Measurements from ENCODE around the gene CCDC30.

CCDC30 gene

GRCh38 chr1:42431514-42431913, 31.6 kb upstream of the CCDC30 start:
- H3K9ac ChIP-seq (ENCODE audit: low read depth, low read length), result no peak overlapping the region
- peaks cover 7% of the 10 kb centered on the region; the same call in 1 of the 2 replicates for H3K4me1 ChIP-seq (ENCODE audit: insufficient read depth, low read length)
- no peaks in the 10 kb centered on the region for H3K36me3 ChIP-seq (ENCODE audit: insufficient read depth, low read length)

GRCh38 chr1:42432714-42433113, 30.4 kb upstream of the CCDC30 start:
- H3K9ac ChIP-seq (ENCODE audit: low read depth, low read length), result no peak overlapping the region
- peaks cover 7% of the 10 kb centered on the region; the same call in 1 of the 2 replicates for H3K4me1 ChIP-seq (ENCODE audit: insufficient read depth, low read length)
- H3K9me3 ChIP-seq (ENCODE audit: control insufficient read depth, insufficient read depth, low read length), result no peaks in the 10 kb centered on the region; the same call in 1 of the 2 replicates
- no peaks in the 10 kb centered on the region for H3K36me3 ChIP-seq (ENCODE audit: insufficient read depth, low read length)

More at GRCh38 chr1:42431514-42431913, 31.6 kb upstream of the CCDC30 start:
- no peaks in the 10 kb centered on the region; the same call in 1 of the 2 replicates for H3K9me3 ChIP-seq (ENCODE audit: control insufficient read depth, insufficient read depth, low read length)

GRCh38 chr1:42433369-42433768, 29.7 kb upstream of the CCDC30 start:
- no peaks in the 10 kb centered on the region for H3K36me3 ChIP-seq (ENCODE audit: insufficient read depth, low read length)
- H3K4me1 ChIP-seq (ENCODE audit: insufficient read depth, low read length), result peaks cover 7% of the 10 kb centered on the region; the same call in 1 of the 2 replicates
- H3K9ac ChIP-seq (ENCODE audit: low read depth, low read length), result no peak overlapping the region
- no peaks in the 10 kb centered on the region; the same call in 1 of the 2 replicates for H3K9me3 ChIP-seq (ENCODE audit: control insufficient read depth, insufficient read depth, low read length)

GRCh38 chr1:42434340-42434739, 28.7 kb upstream of the CCDC30 start:
- Histone ChIP-seq H3K36me3 (ENCODE audit: insufficient read depth, low read length) (no peaks in the 10 kb centered on the region), H3K4me1 (ENCODE audit: insufficient read depth, low read length) (peaks cover 7% of the 10 kb centered on the region; the same call in 1 of the 2 replicates), H3K9me3 (ENCODE audit: control insufficient read depth, insufficient read depth, low read length) (no peaks in the 10 kb centered on the region), H3K9ac (ENCODE audit: low read depth, low read length) (no peak overlapping the region)

GRCh38 chr1:42439940-42440339, 23.1 kb upstream of the CCDC30 start:
- Histone ChIP-seq H3K9me3 (ENCODE audit: control insufficient read depth, insufficient read depth, low read length) (no peaks in the 10 kb centered on the region), H3K36me3 (ENCODE audit: insufficient read depth, low read length) (no peaks in the 10 kb centered on the region), H3K9ac (ENCODE audit: low read depth, low read length) (no peak overlapping the region), H3K4me1 (ENCODE audit: insufficient read depth, low read length) (no peaks in the 10 kb centered on the region)

GRCh38 chr1:42442662-42443061, 20.4 kb upstream of the CCDC30 start:
- Histone ChIP-seq H3K9ac (ENCODE audit: low read depth, low read length) (no peak overlapping the region), H3K36me3 (ENCODE audit: insufficient read depth, low read length) (no peaks in the 10 kb centered on the region), H3K9me3 (ENCODE audit: control insufficient read depth, insufficient read depth, low read length) (no peaks in the 10 kb centered on the region), H3K4me1 (ENCODE audit: insufficient read depth, low read length) (no peaks in the 10 kb centered on the region)

- Histone ChIP-seq H3K9ac (ENCODE audit: low read depth, low read length) (no peak overlapping the region), H3K9me3 (ENCODE audit: control insufficient read depth, insufficient read depth, low read length) (no peaks in the 10 kb centered on the region), H3K36me3 (ENCODE audit: insufficient read depth, low read length) (no peaks in the 10 kb centered on the region), H3K4me1 (ENCODE audit: insufficient read depth, low read length) (no peaks in the 10 kb centered on the region)
Measured at GRCh38 chr1:42449256-42449655, 13.8 kb upstream of the CCDC30 start.

- no peak overlapping the region for H3K9ac ChIP-seq (ENCODE audit: low read depth, low read length)
- no peaks in the 10 kb centered on the region for H3K9me3 ChIP-seq (ENCODE audit: control insufficient read depth, insufficient read depth, low read length)
- no peaks in the 10 kb centered on the region for H3K36me3 ChIP-seq (ENCODE audit: insufficient read depth, low read length)
- H3K4me1 ChIP-seq (ENCODE audit: insufficient read depth, low read length), result no peaks in the 10 kb centered on the region
Measured at GRCh38 chr1:42450061-42450460, 13.0 kb upstream of the CCDC30 start.

- Histone ChIP-seq H3K9me3 (ENCODE audit: control insufficient read depth, insufficient read depth, low read length) (no peaks in the 10 kb centered on the region), H3K36me3 (ENCODE audit: insufficient read depth, low read length) (no peaks in the 10 kb centered on the region), H3K9ac (ENCODE audit: low read depth, low read length) (no peak overlapping the region), H3K4me1 (ENCODE audit: insufficient read depth, low read length) (no peaks in the 10 kb centered on the region)
Measured at GRCh38 chr1:42453386-42453785, 9.7 kb upstream of the CCDC30 start.

- Histone ChIP-seq H3K9ac (ENCODE audit: low read depth, low read length) (no peak overlapping the region), H3K4me1 (ENCODE audit: insufficient read depth, low read length) (no peaks in the 10 kb centered on the region), H3K36me3 (ENCODE audit: insufficient read depth, low read length) (peaks cover 1% of the 10 kb centered on the region; the same call in 1 of the 2 replicates), H3K9me3 (ENCODE audit: control insufficient read depth, insufficient read depth, low read length) (no peaks in the 10 kb centered on the region)
Measured at GRCh38 chr1:42454403-42454802, 8.7 kb upstream of the CCDC30 start.

- Histone ChIP-seq H3K9me3 (ENCODE audit: control insufficient read depth, insufficient read depth, low read length) (no peaks in the 10 kb centered on the region), H3K9ac (ENCODE audit: low read depth, low read length) (peak within 1 kb of the TSS; percentile 60), H3K36me3 (ENCODE audit: insufficient read depth, low read length) (peaks cover 6% of the 10 kb centered on the region; the same call in 1 of the 2 replicates), H3K4me1 (ENCODE audit: insufficient read depth, low read length) (no peaks in the 10 kb centered on the region)
Measured at GRCh38 chr1:42456010-42456753, 6.9 kb upstream of the CCDC30 start, which contains the start of the genes PPCS and ZMYND12. Gene PPCS, plus strand, starts transcription at chr1:42456543. Its CDS starts 23 bp downstream, at chr1:42456566. Gene ZMYND12, minus strand, starts transcription at chr1:42456022. Its CDS starts 25 bp downstream, at chr1:42455997.

GRCh38 chr1:42456754-42457089, 6.4 kb upstream of the CCDC30 start:
- H3K4me1 ChIP-seq (ENCODE audit: insufficient read depth, low read length), result no peaks in the 10 kb centered on the region
- H3K9ac ChIP-seq (ENCODE audit: low read depth, low read length), result peak overlapping the region; percentile 60
- H3K9me3 ChIP-seq (ENCODE audit: control insufficient read depth, insufficient read depth, low read length), result no peaks in the 10 kb centered on the region
- H3K36me3 ChIP-seq (ENCODE audit: insufficient read depth, low read length), result peaks cover 6% of the 10 kb centered on the region; the same call in 1 of the 2 replicates

- H3K4me1 ChIP-seq (ENCODE audit: insufficient read depth, low read length), result no peaks in the 10 kb centered on the region
- peaks cover 6% of the 10 kb centered on the region; the same call in 1 of the 2 replicates for H3K36me3 ChIP-seq (ENCODE audit: insufficient read depth, low read length)
- H3K9ac ChIP-seq (ENCODE audit: low read depth, low read length), result no peak overlapping the region
- no peaks in the 10 kb centered on the region for H3K9me3 ChIP-seq (ENCODE audit: control insufficient read depth, insufficient read depth, low read length)
Measured at GRCh38 chr1:42461196-42461595, 1.9 kb upstream of the CCDC30 start.

- Histone ChIP-seq H3K4me1 (ENCODE audit: insufficient read depth, low read length) (no peaks in the 10 kb centered on the region), H3K9ac (ENCODE audit: low read depth, low read length) (peak overlapping the region; percentile 61), H3K36me3 (ENCODE audit: insufficient read depth, low read length) (peaks cover 6% of the 10 kb centered on the region; the same call in 1 of the 2 replicates), H3K9me3 (ENCODE audit: control insufficient read depth, insufficient read depth, low read length) (no peaks in the 10 kb centered on the region)
Measured at GRCh38 chr1:42463921-42464320, 835 bp downstream of the CCDC30 start.

GRCh38 chr1:42466030-42466429, 2.9 kb downstream of the CCDC30 start:
- H3K9ac ChIP-seq (ENCODE audit: low read depth, low read length), result no peak overlapping the region
- H3K4me1 ChIP-seq (ENCODE audit: insufficient read depth, low read length), result no peaks in the 10 kb centered on the region
- no peaks in the 10 kb centered on the region for H3K9me3 ChIP-seq (ENCODE audit: control insufficient read depth, insufficient read depth, low read length)
- no peaks in the 10 kb centered on the region for H3K36me3 ChIP-seq (ENCODE audit: insufficient read depth, low read length)
